ENCODE data around the gene LRRD1.

GRCh38 chr7:92206672-92207071, 27.7 kb upstream of the LRRD1 start:
- no peak for TF ChIP-seq ASH2L (IDR thresholded peaks at IDR 0.05; ENCODE audit: low read length)
- no peak for TF ChIP-seq RXRA (IDR thresholded peaks at IDR 0.05; ENCODE audit: insufficient read depth, low read depth, low read length)
- TF ChIP-seq USF2 (IDR thresholded peaks at IDR 0.05; ENCODE audit: low read length) = no peak
- no peak for TF ChIP-seq EGR1 (IDR thresholded peaks at IDR 0.05; ENCODE audit: borderline replicate concordance, low read depth, low read length)
